Adrenal gland (tissue), 5 donors: ENCODE results near the gene RASA4.
"Not testable (repeated sequence)": the region's sequence is repeated elsewhere in the genome, so short reads cannot be mapped to it uniquely, and the experiment has no call there.

Experiments used
- POLR2A ChIP-seq, 2 donors: fragments of 450-650 bp; IDR thresholded peaks; one replicate each; pipeline ENCODE4 v1.6.1; 2017; ENCODE audit warnings: antibody characterized with exemption in 2 of 2, mild to moderate bottlenecking in 2 of 2, moderate library complexity in 1 of 2
- TF ChIP-seq, protein P1 (sequence below), 6 experiments: fragments of 450-650 bp in 4 of 6; fragments of 200-600 bp in 2 of 6; sonication (generic) in 1 of 6; IDR thresholded peaks; 1 replicate in 5 of 6; 2 replicates in 1 of 6; pipeline versions ENCODE4 v1.5.1 to v1.8.0; 2016 to 2021; ENCODE audit warnings: antibody characterized with exemption in 6 of 6, mild to moderate bottlenecking in 2 of 6, moderate library complexity in 1 of 6
- donor health status: DM: no; HTN: no; CAD: no.

GRCh38 chr7:102532127-102532526, 84.4 kb downstream of the RASA4 start:
- TF ChIP-seq, protein P1, sequence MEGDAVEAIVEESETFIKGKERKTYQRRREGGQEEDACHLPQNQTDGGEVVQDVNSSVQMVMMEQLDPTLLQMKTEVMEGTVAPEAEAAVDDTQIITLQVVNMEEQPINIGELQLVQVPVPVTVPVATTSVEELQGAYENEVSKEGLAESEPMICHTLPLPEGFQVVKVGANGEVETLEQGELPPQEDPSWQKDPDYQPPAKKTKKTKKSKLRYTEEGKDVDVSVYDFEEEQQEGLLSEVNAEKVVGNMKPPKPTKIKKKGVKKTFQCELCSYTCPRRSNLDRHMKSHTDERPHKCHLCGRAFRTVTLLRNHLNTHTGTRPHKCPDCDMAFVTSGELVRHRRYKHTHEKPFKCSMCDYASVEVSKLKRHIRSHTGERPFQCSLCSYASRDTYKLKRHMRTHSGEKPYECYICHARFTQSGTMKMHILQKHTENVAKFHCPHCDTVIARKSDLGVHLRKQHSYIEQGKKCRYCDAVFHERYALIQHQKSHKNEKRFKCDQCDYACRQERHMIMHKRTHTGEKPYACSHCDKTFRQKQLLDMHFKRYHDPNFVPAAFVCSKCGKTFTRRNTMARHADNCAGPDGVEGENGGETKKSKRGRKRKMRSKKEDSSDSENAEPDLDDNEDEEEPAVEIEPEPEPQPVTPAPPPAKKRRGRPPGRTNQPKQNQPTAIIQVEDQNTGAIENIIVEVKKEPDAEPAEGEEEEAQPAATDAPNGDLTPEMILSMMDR (IDR thresholded peaks at IDR 0.05) = not testable (repeated sequence)
- TF ChIP-seq POLR2A (IDR thresholded peaks at IDR 0.05) = not testable (repeated sequence)
